Keratinocyte (primary cell): Measurements from ENCODE around the gene YPEL4. TPM values are rescaled to one million over a fixed set of nuclear protein-coding genes. Genes with fewer than 3 reads are reported as not detected.

Experiments used
- DNase-seq: peaks from one replicate; pipeline ENCODE4 v3.0.0-alpha.2; 2011; ENCODE audit warnings: low read depth, missing footprints, low spot score
- FAIRE-seq: peaks from 2 replicates; lab custom pipeline; 2011; peaks lifted over from hg19 to GRCh38; lab: Jason Lieb, UNC
- H2AFZ ChIP-seq: 2 replicates; pipeline ENCODE4 v1.6.0; 2012; ENCODE audit warnings: low read length, control low read depth, inconsistent platforms; ENCODE audit not compliant: control insufficient read depth
- H3K27ac ChIP-seq: 2 replicates; pipeline ENCODE4 v1.5.1; 2011; ENCODE audit warnings: low read length; ENCODE audit not compliant: control insufficient read depth, insufficient read depth
- H3K27me3 ChIP-seq: 3 replicates; pipeline ENCODE4 v1.6.0; 2011; ENCODE audit warnings: low read length; ENCODE audit not compliant: control insufficient read depth, insufficient read depth; ENCODE audit errors: extremely low read depth
- H3K36me3 ChIP-seq, 2 experiments: 2 replicates in 1 of 2; 3 replicates in 1 of 2; pipeline ENCODE4 v1.5.1; 2011; ENCODE audit warnings: low read length in 2 of 2, mild to moderate bottlenecking in 1 of 2; ENCODE audit not compliant: control insufficient read depth in 2 of 2, insufficient read depth in 2 of 2; ENCODE audit errors: extremely low read depth in 1 of 2
- H3K4me1 ChIP-seq: 3 replicates; pipeline ENCODE4 v1.5.1; 2011; ENCODE audit warnings: low read length; ENCODE audit not compliant: control insufficient read depth, insufficient read depth; ENCODE audit errors: extremely low read depth
- H3K4me2 ChIP-seq: 3 replicates; pipeline ENCODE4 v1.6.0; 2011; ENCODE audit warnings: low read depth, low read length; ENCODE audit not compliant: control insufficient read depth, insufficient read depth; ENCODE audit errors: extremely low read depth
- H3K4me3 ChIP-seq, 3 experiments: fragments of 200-600 bp in 1 of 3; sonication (generic) in 1 of 3; 2 replicates in 2 of 3; 3 replicates in 1 of 3; pipeline ENCODE4 v1.5.1; 2011 to 2016; ENCODE audit warnings: low read length in 3 of 3, mild to moderate bottlenecking in 3 of 3, control low read depth in 2 of 3, inconsistent platforms in 1 of 3, low read depth in 1 of 3, mixed read lengths in 1 of 3, mixed run types in 1 of 3, moderate library complexity in 1 of 3; ENCODE audit not compliant: control insufficient read depth in 2 of 3, insufficient read depth in 2 of 3; ENCODE audit errors: extremely low read depth in 1 of 3
- H3K79me2 ChIP-seq: 2 replicates; pipeline ENCODE4 v1.6.0; 2012; ENCODE audit warnings: low read length; ENCODE audit not compliant: control insufficient read depth, insufficient read depth
- H3K9ac ChIP-seq: 3 replicates; pipeline ENCODE4 v1.6.0; 2011; ENCODE audit warnings: low read length; ENCODE audit not compliant: control insufficient read depth, insufficient read depth; ENCODE audit errors: extremely low read depth
- H3K9me1 ChIP-seq: 3 replicates; pipeline ENCODE4 v1.6.0; 2011; ENCODE audit warnings: low read length; ENCODE audit not compliant: control insufficient read depth, insufficient read depth; ENCODE audit errors: extremely low read depth
- H3K9me3 ChIP-seq: 2 replicates; pipeline ENCODE4 v1.5.1; 2012; ENCODE audit warnings: low read depth, low read length; ENCODE audit not compliant: control insufficient read depth
- H4K20me1 ChIP-seq: 3 replicates; pipeline ENCODE4 v1.6.0; 2011; ENCODE audit warnings: low read length; ENCODE audit not compliant: control insufficient read depth, insufficient read depth; ENCODE audit errors: extremely low read depth
- EZH2 ChIP-seq: IDR thresholded peaks from one replicate; pipeline ENCODE4 v1.6.1; 2012; ENCODE audit warnings: inconsistent platforms, mild to moderate bottlenecking, low read length, moderate library complexity
- dilution Hi-C: fragments of 300-500 bp; cut with MboI; formaldehyde crosslinking; loops from one replicate; pipeline ENCODE4 v1.7.0; 2020; ENCODE audit warnings: low sequenced_read_pairs; ENCODE audit not compliant: extremely low pct_ligation_motif_present
- polyA plus RNA-seq, 5 experiments: library from polyadenylated mRNA; depleted of rRNA in 3 of 5; stranded (reverse) in 3 of 5; stranded (forward) in 1 of 5; unstranded in 1 of 5; fragments of >200 nt; gene quantifications; 1 replicate in 1 of 5; 2 replicates in 3 of 5; 3 replicates in 1 of 5; pipeline versions ENCODE4 v1.2.1 to v1.2.3, GENCODE V29; 2011 to 2012; ENCODE audit warnings: missing spikeins in 2 of 5, low read depth in 1 of 5, low replicate concordance in 1 of 5
- TF ChIP-seq, protein P1 (sequence below), 3 experiments: IDR thresholded peaks in 1 of 3; conservative IDR thresholded peaks in 1 of 3; optimal IDR thresholded peaks in 1 of 3; 2 replicates in 2 of 3; 3 replicates in 1 of 3; pipeline versions ENCODE3 to v1.5.1; 2011; ENCODE audit warnings: low read length in 3 of 3, mild to moderate bottlenecking in 3 of 3, moderate library complexity in 2 of 3, control low read depth in 1 of 3, inconsistent platforms in 1 of 3; ENCODE audit not compliant: insufficient read depth in 2 of 3; ENCODE audit errors: extremely low read depth in 1 of 3

The YPEL4 gene
- polyA plus RNA-seq, 1 donor (not counting 4 experiments of a cell fraction or from before 2014, with no cell fraction given): not detected

DNA sequence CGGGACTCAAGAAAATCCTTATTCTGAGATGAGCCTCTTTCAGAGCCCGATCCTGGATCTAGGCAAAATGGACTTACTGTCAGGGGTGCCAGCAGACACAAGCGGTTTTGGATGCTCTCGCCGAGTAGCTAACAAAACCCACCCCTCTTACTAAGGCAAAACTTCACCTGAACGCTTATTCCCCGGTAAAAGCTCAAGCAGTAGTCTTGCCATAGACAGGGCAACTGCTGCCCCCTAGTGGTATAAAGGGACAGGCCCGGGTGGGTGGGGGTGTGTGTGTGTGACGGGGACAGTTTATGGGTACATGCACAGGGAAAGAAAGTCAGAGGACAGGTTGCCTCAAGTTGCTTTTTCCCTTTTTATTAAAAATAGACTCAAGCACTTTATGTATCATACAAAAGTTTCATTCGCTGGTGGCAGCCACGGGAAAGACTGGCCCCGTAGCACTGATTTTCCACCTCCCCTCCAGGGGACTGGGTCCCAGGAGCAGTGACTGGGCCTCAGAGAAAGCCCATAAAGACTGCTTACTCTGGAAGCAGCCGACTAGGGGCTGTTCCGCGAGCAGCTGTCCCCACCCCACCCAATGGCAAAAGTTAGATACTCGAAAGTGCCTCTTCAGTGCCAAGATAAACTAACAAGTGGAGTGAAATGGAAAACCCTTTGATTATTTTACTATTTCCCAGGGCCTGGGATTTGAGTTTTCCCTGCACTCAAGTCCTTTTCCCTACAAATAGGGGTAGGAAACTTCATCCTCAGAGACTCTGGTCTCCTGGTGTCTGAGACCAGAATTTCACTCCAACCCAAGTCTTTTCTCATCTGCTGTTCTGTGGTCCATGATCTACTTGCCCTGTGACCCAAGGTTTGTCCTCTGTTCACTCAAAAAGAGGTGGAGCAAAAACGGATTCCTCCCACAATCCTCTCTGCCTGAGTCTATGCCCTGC is 4.7 kb downstream of the YPEL4 start:
- H3K27me3 ChIP-seq: peaks cover 31% of the 10 kb centered on the region
- peak; percentile 20 for FAIRE-seq
- no peak overlapping the region for H2AFZ ChIP-seq
- TF ChIP-seq, protein P1, sequence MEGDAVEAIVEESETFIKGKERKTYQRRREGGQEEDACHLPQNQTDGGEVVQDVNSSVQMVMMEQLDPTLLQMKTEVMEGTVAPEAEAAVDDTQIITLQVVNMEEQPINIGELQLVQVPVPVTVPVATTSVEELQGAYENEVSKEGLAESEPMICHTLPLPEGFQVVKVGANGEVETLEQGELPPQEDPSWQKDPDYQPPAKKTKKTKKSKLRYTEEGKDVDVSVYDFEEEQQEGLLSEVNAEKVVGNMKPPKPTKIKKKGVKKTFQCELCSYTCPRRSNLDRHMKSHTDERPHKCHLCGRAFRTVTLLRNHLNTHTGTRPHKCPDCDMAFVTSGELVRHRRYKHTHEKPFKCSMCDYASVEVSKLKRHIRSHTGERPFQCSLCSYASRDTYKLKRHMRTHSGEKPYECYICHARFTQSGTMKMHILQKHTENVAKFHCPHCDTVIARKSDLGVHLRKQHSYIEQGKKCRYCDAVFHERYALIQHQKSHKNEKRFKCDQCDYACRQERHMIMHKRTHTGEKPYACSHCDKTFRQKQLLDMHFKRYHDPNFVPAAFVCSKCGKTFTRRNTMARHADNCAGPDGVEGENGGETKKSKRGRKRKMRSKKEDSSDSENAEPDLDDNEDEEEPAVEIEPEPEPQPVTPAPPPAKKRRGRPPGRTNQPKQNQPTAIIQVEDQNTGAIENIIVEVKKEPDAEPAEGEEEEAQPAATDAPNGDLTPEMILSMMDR (optimal IDR thresholded peaks at IDR 0.05 in 1 of 3, IDR thresholded peaks at IDR 0.05 in 1 of 3, conservative IDR thresholded peaks at IDR 0.05 in 1 of 3; ENCODE audit: extremely low read depth in 1 of 3, insufficient read depth in 2 of 3, low read length in 3 of 3): peak; percentile 56 to 93 (median 89)
- TF ChIP-seq EZH2: no peak
- no peaks in the 10 kb centered on the region for H3K9me1 ChIP-seq
- peaks cover 14% of the 10 kb centered on the region for H3K79me2 ChIP-seq
- H3K36me3 ChIP-seq: peaks cover 4 to 13% of the 10 kb centered on the region in 2 experiments
- H3K4me1 ChIP-seq: peaks cover 48% of the 10 kb centered on the region
- dilution Hi-C loops: no loop called here
- H3K4me2 ChIP-seq: no peak overlapping the region
- H3K27ac ChIP-seq: no peak overlapping the region
- peaks cover 20% of the 10 kb centered on the region for H4K20me1 ChIP-seq
- peak; percentile 59 for DNase-seq
- no peak overlapping the region for H3K9ac ChIP-seq
- no peaks in the 10 kb centered on the region for H3K9me3 ChIP-seq
- no peak overlapping the region for H3K4me3 ChIP-seq

DNA sequence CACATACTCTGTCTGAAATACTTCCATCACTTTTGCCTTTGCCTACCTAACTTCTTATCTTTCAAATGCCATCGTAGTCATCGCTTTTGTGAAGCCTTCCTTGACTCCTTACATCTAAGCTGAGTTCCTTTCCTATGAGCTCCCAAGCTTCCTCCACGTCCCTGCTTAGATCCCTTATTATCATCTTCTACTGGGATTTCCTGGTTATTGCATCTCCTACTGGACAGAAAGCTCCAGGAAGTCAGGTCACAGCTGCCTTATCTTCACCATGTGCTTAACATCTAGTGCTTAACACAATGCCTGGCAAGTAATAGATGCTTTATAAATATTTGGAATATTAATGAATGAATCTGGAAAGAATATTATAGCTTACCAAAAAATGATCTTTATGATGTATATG is 5.9 kb downstream of the YPEL4 start:
- FAIRE-seq: no peak
- Histone ChIP-seq H3K4me1 (peaks cover 48% of the 10 kb centered on the region), H3K27me3 (peaks cover 22% of the 10 kb centered on the region)

More for the DNA sequence above, 5.9 kb downstream of the YPEL4 start:
- no peak for DNase-seq
- peaks cover 4 to 13% of the 10 kb centered on the region in 2 experiments for H3K36me3 ChIP-seq
- H2AFZ ChIP-seq: no peak overlapping the region
- H3K27ac ChIP-seq: no peak overlapping the region
- no peak overlapping the region for H3K9ac ChIP-seq
- TF ChIP-seq, protein P1 (optimal IDR thresholded peaks at IDR 0.05 in 1 of 3, IDR thresholded peaks at IDR 0.05 in 1 of 3, conservative IDR thresholded peaks at IDR 0.05 in 1 of 3; ENCODE audit: extremely low read depth in 1 of 3, insufficient read depth in 2 of 3, low read length in 3 of 3): no peak
- TF ChIP-seq EZH2: no peak
- H3K4me3 ChIP-seq: no peak overlapping the region
- dilution Hi-C loops: no loop called here
- no peak overlapping the region for H3K4me2 ChIP-seq
- peaks cover 26% of the 10 kb centered on the region for H3K79me2 ChIP-seq
- H4K20me1 ChIP-seq: peaks cover 22% of the 10 kb centered on the region
- no peaks in the 10 kb centered on the region for H3K9me1 ChIP-seq
- no peaks in the 10 kb centered on the region for H3K9me3 ChIP-seq
